Hepatic stellate cell (primary cell): Measurements from ENCODE around the gene APOBEC3A.
"Not testable (repeated sequence)": the region's sequence is repeated elsewhere in the genome, so short reads cannot be mapped to it uniquely, and the experiment has no call there.

Source experiments
- DNase-seq: peaks from one replicate; pipeline ENCODE4 v3.0.0; 2011; ENCODE audit warnings: low spot score

APOBEC3A gene

GRCh38 chr22:38959590-38959989 lies 2.2 kb downstream of the APOBEC3A start:
- DNase-seq: no peak

GRCh38 chr22:38960673-38961072 lies 3.3 kb downstream of the APOBEC3A start:
- not testable (repeated sequence) for DNase-seq

GRCh38 chr22:38963291-38963738 lies 5.9 kb downstream of the APOBEC3A start:
- not testable (repeated sequence) for DNase-seq

GRCh38 chr22:38963872-38964271 lies 6.5 kb downstream of the APOBEC3A start:
- no peak for DNase-seq

- no peak for DNase-seq
Observed at GRCh38 chr22:38964306-38964705, 6.9 kb downstream of the APOBEC3A start.

GRCh38 chr22:38964989-38965388 lies 7.6 kb downstream of the APOBEC3A start:
- DNase-seq: no peak

GRCh38 chr22:38965614-38966379 lies 8.4 kb downstream of the APOBEC3A start:
- DNase-seq: no peak

- no peak for DNase-seq
Observed at GRCh38 chr22:38966380-38966702, 8.9 kb downstream of the APOBEC3A start.

- no peak for DNase-seq
Observed at GRCh38 chr22:38966942-38967341, 9.5 kb downstream of the APOBEC3A start.

- no peak for DNase-seq
Observed at GRCh38 chr22:38967451-38968450, 10.3 kb downstream of the APOBEC3A start.

- no peak for DNase-seq
Observed at GRCh38 chr22:38968801-38969200, 11.4 kb downstream of the APOBEC3A start.

GRCh38 chr22:38970551-38970950 lies 13.1 kb downstream of the APOBEC3A start:
- DNase-seq: no peak

- no peak for DNase-seq
Observed at GRCh38 chr22:38971202-38971601, 13.8 kb downstream of the APOBEC3A start.

GRCh38 chr22:38971791-38972190 lies 14.4 kb downstream of the APOBEC3A start:
- no peak for DNase-seq

GRCh38 chr22:38972558-38972957 lies 15.1 kb downstream of the APOBEC3A start:
- no peak for DNase-seq

- DNase-seq: peak; percentile 49
Observed at GRCh38 chr22:38973289-38974169, 16.1 kb downstream of the APOBEC3A start.

GRCh38 chr22:38974170-38974825 lies 16.9 kb downstream of the APOBEC3A start:
- no peak for DNase-seq

GRCh38 chr22:38974826-38975175 lies 17.4 kb downstream of the APOBEC3A start:
- DNase-seq: no peak

GRCh38 chr22:38977289-38977688 lies 19.9 kb downstream of the APOBEC3A start:
- DNase-seq: not testable (repeated sequence)

GRCh38 chr22:38980587-38980986 lies 23.2 kb downstream of the APOBEC3A start:
- DNase-seq: not testable (repeated sequence)
